OCI-LY7 (cell line): ENCODE data around the gene S100A1. TPM values are rescaled to one million over a fixed set of nuclear protein-coding genes. Genes with fewer than 3 reads are reported as not detected.

ENCODE experiments used
- BruUV-seq: library from RNA; stranded (reverse); fragments of 400-500 nt; replicated peaks from 2 replicates; lab custom pipeline; 2021; lab: Mats Ljungman, UMichigan
- CTCF ChIA-PET: fragments of 300-600 bp; sonication (Branson Sonifier 250); formaldehyde crosslinking; loops from one replicate; lab custom pipeline; 2022; ENCODE audit warnings: antibody characterized with exemption; ENCODE audit not compliant: unreplicated experiment; lab: Charles Lee
- POLR2A ChIA-PET: fragments of 300-600 bp; sonication (Branson Sonifier 250); formaldehyde crosslinking; loops from one replicate; lab custom pipeline; 2022; ENCODE audit warnings: antibody characterized with exemption; lab: Charles Lee
- DNase-seq: peaks from one replicate; pipeline ENCODE4 v3.0.0-alpha.2; 2015; ENCODE audit warnings: low spot score
- H2AFZ ChIP-seq: fragments of 200-600 bp; sonication (generic), shearing (Covaris generic); 2 replicates; pipeline ENCODE4 v1.6.1; 2014; ENCODE audit warnings: mild to moderate bottlenecking, antibody characterized with exemption, low read length, moderate library complexity
- H3K27ac ChIP-seq: fragments of 200-600 bp; sonication (generic); 2 replicates; pipeline ENCODE4 v1.5.1; 2014; ENCODE audit warnings: mixed run types, low read depth, mild to moderate bottlenecking, moderate library complexity, low read length, inconsistent platforms; ENCODE audit not compliant: poor library complexity, severe bottlenecking
- H3K36me3 ChIP-seq: fragments of 200-600 bp; sonication (generic); 2 replicates; pipeline ENCODE4 v1.6.1; 2014; ENCODE audit warnings: mild to moderate bottlenecking, antibody characterized with exemption, low read length, moderate library complexity, mixed read lengths; ENCODE audit not compliant: insufficient read depth
- H3K4me1 ChIP-seq: fragments of 200-600 bp; sonication (generic); 2 replicates; pipeline ENCODE4 v1.5.1; 2014; ENCODE audit warnings: mild to moderate bottlenecking, low read length; ENCODE audit not compliant: insufficient read depth, poor library complexity, severe bottlenecking
- H3K4me2 ChIP-seq: fragments of 200-600 bp; sonication (generic); 2 replicates; pipeline ENCODE4 v1.6.1; 2014; ENCODE audit warnings: mild to moderate bottlenecking, low read length
- H3K4me3 ChIP-seq: fragments of 200-600 bp; sonication (generic); 2 replicates; pipeline ENCODE4 v1.5.1; 2014; ENCODE audit warnings: mild to moderate bottlenecking, low read depth, low read length; ENCODE audit not compliant: poor library complexity, severe bottlenecking
- H3K79me2 ChIP-seq: fragments of 200-600 bp; sonication (generic); 2 replicates; pipeline ENCODE4 v1.6.1; 2016; ENCODE audit warnings: low read depth, mild to moderate bottlenecking, low read length, moderate library complexity, mixed read lengths; ENCODE audit not compliant: insufficient read depth
- H3K9me2 ChIP-seq: fragments of 200-600 bp; sonication (generic); 2 replicates; pipeline ENCODE4 v1.6.1; 2016; ENCODE audit warnings: mild to moderate bottlenecking, low read length, mixed read lengths; ENCODE audit not compliant: insufficient read depth
- H3K9me3 ChIP-seq: fragments of 200-600 bp; sonication (generic); 2 replicates; pipeline ENCODE4 v1.6.1; 2014; ENCODE audit warnings: mild to moderate bottlenecking, mixed run types, low read length, mixed read lengths
- H4K20me1 ChIP-seq: fragments of 200-600 bp; sonication (generic); 2 replicates; pipeline ENCODE4 v1.6.1; 2014; ENCODE audit warnings: mild to moderate bottlenecking, antibody characterized with exemption, low read length, moderate library complexity, mixed read lengths; ENCODE audit not compliant: insufficient read depth
- CTCF ChIP-seq: fragments of 200-600 bp; sonication (generic); conservative IDR thresholded peaks from 2 replicates; pipeline ENCODE4 v1.5.1; 2014; ENCODE audit warnings: mild to moderate bottlenecking, antibody characterized with exemption, low read length, moderate library complexity, mixed read lengths
- EZH2phosphoT487 ChIP-seq: fragments of 200-600 bp; sonication (generic); IDR thresholded peaks from 2 replicates; pipeline ENCODE4 v1.6.1; 2018; ENCODE audit warnings: low read depth, borderline replicate concordance, mild to moderate bottlenecking, mixed run types, antibody characterized with exemption, low read length, moderate library complexity, mixed read lengths
- intact Hi-C: fragments of 100-400 bp; cut with micrococcal nuclease; formaldehyde crosslinking; loops from one replicate; pipeline ENCODE4 v1.10.0; 2022; ENCODE audit not compliant: unreplicated experiment
- total RNA-seq, 2 experiments: library from RNA; depleted of rRNA in 1 of 2; stranded (reverse); fragments of >200 nt in 1 of 2; shearing (Covaris generic) in 1 of 2; gene quantifications; 2 replicates each; pipeline ENCODE4 v1.2.3, GENCODE V29; 2014 to 2022

S100A1 gene
- total RNA-seq, 2 experiments from 2014 or later = not detected

- ChIA-PET CTCF (interaction anchor here (0.6 to 0.7 kb wide), 2 partner anchors 63 to 299 kb away, joined by 3 to 5 read pairs; no protein-coding TSS in a partner anchor), POLR2A (no interaction called here)
- no peaks in the 10 kb centered on the region for H4K20me1 ChIP-seq
- no TSS peak for BruUV-seq
- intact Hi-C loops = loop anchor here (10.0 kb wide), 1 partner anchor 164 kb away; no protein-coding TSS in a partner anchor
- H3K9me2 ChIP-seq = no peaks in the 10 kb centered on the region
- no peaks in the 10 kb centered on the region for H3K36me3 ChIP-seq
- peak within 1 kb of the TSS; percentile 38 for H3K4me2 ChIP-seq
- no peak within 1 kb of the TSS for H3K4me3 ChIP-seq
- H2AFZ ChIP-seq = peak within 1 kb of the TSS; percentile 29; the same call in 1 of the 2 replicates
- no peak within 1 kb of the TSS for H3K27ac ChIP-seq
- TF ChIP-seq CTCF (no peak), EZH2phosphoT487 (no peak)
- H3K9me3 ChIP-seq = no peaks in the 10 kb centered on the region
- H3K79me2 ChIP-seq = no peaks in the 10 kb centered on the region
- H3K4me1 ChIP-seq = no peaks in the 10 kb centered on the region
- no peak for DNase-seq
Observed at GRCh38 chr1:153678519-153679336, 50.5 kb downstream of the S100A1 start, which contains the start of gene NPR1. TSS of gene NPR1 (plus strand) at chr1:153678688. CDS start at chr1:153679109, 421 bp downstream.

GRCh38 chr1:153679337-153680119 is 51.3 kb downstream of the S100A1 start:
- POLR2A ChIA-PET = interaction anchor here (0.6 kb wide), 1 partner anchor 212 kb away, joined by 6 read pairs; no protein-coding TSS in a partner anchor
- Histone ChIP-seq H3K9me2 (no peaks in the 10 kb centered on the region), H4K20me1 (no peaks in the 10 kb centered on the region), H3K4me1 (no peaks in the 10 kb centered on the region), H3K36me3 (no peaks in the 10 kb centered on the region), H3K4me3 (no peak overlapping the region), H3K4me2 (no peak overlapping the region; the same call in 1 of the 2 replicates), H3K79me2 (no peaks in the 10 kb centered on the region), H3K9me3 (no peaks in the 10 kb centered on the region), H3K27ac (no peak overlapping the region), H2AFZ (no peak overlapping the region)
- no TSS peak for BruUV-seq
- no peak for DNase-seq
- intact Hi-C loops = loop anchor here (10.0 kb wide), 1 partner anchor 165 kb away; no protein-coding TSS in a partner anchor
- TF ChIP-seq CTCF = no peak
- CTCF ChIA-PET = no interaction called here
